Inflammatory macrophage treated with lipopolysaccharide for 1 hour (primary cell): ENCODE data around the gene TPX2.

Experiments used
- DNase-seq, 2 donors: peaks; one replicate each; pipeline ENCODE4 v3.0.0-alpha.2; 2020 to 2022

TPX2 gene

DNA sequence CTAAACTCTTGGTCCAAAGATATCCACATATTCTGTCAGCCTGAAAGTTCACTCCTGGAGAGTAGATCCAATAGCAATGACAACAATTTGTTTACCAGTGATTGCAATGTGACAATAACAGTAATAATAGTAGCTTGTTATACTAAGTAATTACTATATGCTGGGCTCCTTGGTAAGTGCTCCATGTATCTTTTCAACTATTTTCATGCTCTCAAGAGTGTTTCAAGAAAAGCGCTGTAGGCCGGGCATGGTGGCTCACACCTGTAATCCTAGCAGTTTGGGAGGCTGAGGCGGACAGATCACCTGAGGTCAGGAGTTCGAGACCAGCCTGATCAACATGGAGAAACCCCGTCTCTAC lies 31.9 kb upstream of the TPX2 start:
- DNase-seq, result no peak

GRCh38 chr20:31707994-31708735 lies 30.9 kb upstream of the TPX2 start:
- peak in 1 of 2 donors; percentile 36 for DNase-seq

- DNase-seq, result no peak
Observed at GRCh38 chr20:31708736-31709534, 30.2 kb upstream of the TPX2 start.

- no peak for DNase-seq
Observed at GRCh38 chr20:31709939-31710338, 29.2 kb upstream of the TPX2 start.

- no peak for DNase-seq
Observed at GRCh38 chr20:31710423-31711108, 28.5 kb upstream of the TPX2 start.

GRCh38 chr20:31711179-31712111 lies 27.6 kb upstream of the TPX2 start:
- DNase-seq, result no peak

DNA sequence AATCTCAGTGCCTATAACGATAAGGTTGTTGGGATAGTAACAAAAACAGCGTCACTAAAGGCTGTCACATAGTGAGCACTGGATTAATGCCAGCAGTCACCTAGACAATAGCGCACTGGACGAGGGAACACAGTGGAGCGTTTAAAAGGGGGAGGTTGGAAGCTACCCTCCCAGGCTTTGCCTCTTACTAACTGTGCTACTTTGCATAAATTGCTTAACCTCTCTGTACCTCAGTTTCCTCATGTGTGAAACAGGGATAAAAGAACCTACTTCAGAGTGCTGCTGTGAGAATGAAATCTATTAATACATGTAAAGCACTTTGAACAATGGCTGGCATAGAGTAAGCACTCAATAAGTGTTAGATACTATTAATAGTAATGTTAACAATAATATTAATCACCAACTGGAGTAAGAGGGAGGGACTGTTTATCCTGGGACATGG lies 27.0 kb upstream of the TPX2 start:
- no peak for DNase-seq

DNA sequence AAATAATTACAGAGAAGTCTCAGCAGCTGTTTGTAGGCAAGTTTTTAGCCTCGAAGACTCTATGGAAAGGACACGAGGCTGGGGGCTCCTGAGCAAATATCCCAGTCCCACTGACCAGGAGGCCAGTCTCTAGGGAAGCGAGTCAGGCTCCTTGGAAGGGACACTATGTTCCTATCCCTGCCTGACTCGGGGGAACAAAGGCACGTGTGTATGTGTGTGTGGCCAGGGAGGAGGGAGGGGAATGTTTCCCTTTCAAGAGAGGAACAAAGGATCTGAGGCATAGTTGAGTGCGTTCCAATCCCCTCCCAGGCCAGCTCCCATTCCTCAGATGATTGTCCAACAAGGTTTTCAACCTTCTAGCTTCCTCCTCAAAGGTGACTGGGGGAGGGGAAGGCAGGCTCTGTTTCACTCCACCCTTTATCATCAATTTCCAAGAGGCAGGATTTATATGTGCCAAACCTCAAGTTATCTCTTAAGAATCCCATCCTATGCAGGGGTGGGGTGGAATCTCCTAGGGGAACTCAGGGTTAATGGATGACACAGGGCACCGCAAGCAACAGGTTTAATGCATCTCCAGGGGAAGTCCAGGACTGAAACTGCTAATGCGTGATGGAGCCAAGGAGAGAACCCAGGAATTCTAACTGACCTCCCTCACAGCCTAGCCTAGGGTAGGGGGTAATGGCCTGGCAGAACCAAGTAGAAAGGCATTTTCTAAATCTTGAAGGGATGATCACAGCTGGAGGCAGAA lies 26.4 kb upstream of the TPX2 start:
- peak in 1 of 2 donors; percentile 52 for DNase-seq

GRCh38 chr20:31713312-31714273 lies 25.5 kb upstream of the TPX2 start:
- DNase-seq, result no peak

- no peak for DNase-seq
Observed at GRCh38 chr20:31715766-31716165, 23.3 kb upstream of the TPX2 start.

GRCh38 chr20:31716351-31716750 lies 22.7 kb upstream of the TPX2 start:
- no peak for DNase-seq

- no peak for DNase-seq
Observed at GRCh38 chr20:31716818-31717477, 22.1 kb upstream of the TPX2 start.

DNA sequence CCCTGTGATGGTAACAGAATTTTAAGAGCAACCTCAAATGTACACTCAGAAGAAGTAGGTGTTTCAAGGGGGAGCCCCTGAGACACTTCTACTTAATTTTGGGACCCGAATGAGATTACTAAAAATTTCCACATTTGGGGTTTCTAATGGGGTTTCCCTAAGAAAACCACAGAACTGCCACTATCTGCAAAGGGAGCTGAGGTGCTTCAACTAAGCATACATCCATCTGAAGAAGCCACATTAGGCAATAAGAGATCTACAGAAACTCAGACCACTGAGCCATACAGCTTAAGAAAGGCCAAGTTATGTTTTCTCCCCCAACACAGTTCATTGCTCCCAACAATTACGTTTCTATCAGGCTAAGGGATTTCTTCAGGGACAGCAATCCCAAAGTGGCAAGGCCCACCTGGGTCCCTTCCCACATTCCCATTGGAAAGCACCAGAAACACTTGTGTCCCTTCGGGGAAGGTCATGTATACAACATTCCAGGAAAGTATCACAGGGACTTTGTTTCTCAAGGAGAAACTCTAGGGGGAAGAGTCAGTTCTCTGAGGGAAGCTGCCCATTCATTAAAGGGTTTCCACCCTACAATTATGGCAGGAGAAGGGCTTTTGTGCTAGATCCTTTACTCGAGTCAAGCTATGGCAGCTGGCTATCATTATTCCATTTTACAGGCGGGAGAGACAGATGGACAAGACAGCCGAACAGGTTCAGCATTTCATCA lies 21.4 kb upstream of the TPX2 start:
- peak; percentile 84 to 94 for DNase-seq

DNA sequence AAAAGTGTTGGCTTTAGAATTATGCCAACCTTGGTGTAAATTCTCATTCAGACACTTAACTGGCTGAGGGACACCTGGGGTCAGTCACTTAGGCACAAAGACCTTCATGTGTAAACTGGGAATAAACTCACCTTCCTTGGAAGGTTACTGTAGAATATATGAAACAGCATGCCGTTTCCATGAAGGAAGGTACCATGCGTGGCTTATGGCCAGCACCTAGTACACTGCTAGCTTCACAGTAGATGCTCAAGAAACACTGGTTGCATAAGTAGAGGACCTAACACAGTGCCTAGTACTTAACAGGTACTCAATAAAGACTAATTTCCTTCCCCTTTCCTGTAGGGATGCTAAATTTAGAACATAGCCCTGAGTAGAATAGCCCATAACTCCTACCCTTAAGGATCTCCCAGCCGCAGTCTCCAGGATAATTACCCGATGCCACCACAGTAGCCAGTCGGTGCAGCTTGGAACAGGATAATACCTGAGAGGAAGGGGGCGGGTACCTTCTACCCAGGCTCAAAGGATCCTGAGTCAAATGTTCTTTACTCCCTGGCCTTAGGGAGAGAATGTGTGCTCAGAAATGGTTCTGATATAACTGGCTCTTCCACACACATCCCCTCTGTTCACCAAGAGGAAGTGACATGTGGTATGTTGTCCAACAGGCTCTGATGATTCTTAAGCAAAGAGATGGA lies 20.0 kb upstream of the TPX2 start:
- no peak for DNase-seq

DNA sequence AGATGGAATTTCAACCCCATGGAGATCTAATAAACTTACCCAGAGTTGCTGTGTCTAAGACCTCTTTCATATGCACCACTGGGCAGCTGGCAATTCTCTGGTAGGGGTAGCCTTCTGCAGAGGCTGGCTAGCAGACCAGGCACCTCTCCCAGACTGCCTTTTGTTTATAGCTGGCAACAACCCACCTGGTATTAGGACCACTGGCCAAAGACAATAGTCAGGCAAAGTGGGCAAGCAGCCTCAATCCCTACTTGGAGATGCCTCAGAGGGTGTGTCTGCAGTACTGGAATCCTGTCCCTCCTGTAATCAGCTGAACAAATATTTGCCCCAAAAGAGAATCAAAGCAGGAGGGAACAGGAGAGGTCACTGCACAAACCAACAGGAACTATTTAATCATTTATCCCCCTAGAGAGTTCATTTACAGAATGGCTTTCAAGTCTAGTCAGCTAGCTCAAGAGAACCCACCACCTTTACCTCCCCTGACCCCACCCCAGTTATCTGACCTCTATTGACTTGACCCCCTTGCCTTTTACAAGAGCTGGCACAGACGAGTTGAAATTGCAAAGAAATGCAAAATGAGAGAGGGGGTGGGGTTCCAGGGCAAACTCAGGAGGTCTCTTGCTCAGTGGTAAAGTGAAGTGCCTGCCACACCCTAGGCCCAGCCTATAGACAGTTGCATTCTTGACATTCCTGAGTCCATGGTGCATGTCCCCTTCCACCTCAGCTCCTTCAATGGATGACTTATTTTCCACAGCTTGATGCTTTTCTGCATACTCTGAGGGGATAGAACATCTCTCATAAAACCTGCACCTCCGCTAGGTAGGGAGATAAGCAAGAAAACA lies 19.2 kb upstream of the TPX2 start:
- no peak for DNase-seq

DNA sequence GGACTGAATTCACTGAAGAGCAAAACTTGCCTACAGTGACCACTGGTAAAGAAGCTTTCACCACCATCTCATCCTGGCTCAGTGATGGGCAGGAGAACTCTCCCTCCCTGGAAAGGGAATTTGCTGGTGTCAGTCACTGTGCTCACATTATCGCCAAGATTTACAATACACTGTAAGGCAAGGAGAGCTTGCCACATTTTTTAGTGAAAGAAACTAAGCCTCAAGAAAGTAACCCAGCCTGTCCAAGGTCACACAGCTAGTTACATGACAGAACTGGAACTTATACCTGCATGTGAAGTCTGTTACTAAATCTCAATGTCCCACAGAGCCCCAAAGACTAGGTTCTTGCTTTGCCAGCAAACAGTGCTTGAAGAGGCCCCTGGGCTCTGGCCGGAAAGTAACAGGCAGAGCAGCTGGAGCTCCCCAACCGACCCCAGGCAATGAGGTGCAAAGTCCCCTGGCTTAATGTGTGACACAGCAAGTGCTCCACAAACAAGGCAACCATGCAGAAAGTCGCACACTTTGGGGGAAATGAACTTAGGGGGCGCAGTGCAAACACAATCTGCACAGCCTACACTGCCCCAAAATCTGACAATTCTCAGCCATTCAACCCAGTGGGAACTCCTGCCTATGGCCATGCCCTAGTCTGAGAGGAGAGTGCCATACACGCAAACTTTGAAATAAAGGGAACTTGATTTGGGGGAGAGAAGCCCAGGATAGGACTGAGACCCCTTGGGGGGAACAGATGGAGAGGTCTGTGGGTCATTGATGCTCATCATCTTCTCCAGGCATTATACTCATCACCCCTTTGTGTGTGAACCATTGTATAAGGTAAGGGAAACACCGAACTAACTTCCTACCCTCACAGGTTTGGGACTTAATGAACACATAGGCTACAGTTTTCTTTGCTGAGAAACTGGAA lies 18.3 kb upstream of the TPX2 start:
- no peak for DNase-seq
